Tibial nerve (tissue), 4 donors: ENCODE measurements around the gene NEUROD2. TPM values are rescaled to one million over a fixed set of nuclear protein-coding genes. Genes with fewer than 3 reads are reported as not detected.

Source experiments
- DNase-seq, 2 donors: peaks; one replicate each; pipeline ENCODE4 v3.0.0-alpha.2; 2019; ENCODE audit warnings: low spot score in 2 of 2
- H3K27ac ChIP-seq, 4 donors: fragments of 200-600 bp; sonication (generic) in 3 of 4; one replicate each; pipeline ENCODE4 v1.5.1; 2017 to 2019; ENCODE audit warnings: mild to moderate bottlenecking in 1 of 4
- H3K27me3 ChIP-seq, 2 donors: fragments of 200-600 bp; sonication (generic) in 1 of 2; one replicate each; pipeline versions ENCODE4 v1.5.1 to v1.6.0; 2017 to 2019
- H3K36me3 ChIP-seq, 3 donors: fragments of 200-600 bp; sonication (generic); one replicate each; pipeline ENCODE4 v1.5.1; 2018 to 2019
- H3K4me1 ChIP-seq, 4 donors: fragments of 200-600 bp; sonication (generic) in 3 of 4; one replicate each; pipeline ENCODE4 v1.5.1; 2017 to 2019
- H3K4me3 ChIP-seq, 4 donors: fragments of 200-600 bp; sonication (generic) in 3 of 4; one replicate each; pipeline ENCODE4 v1.5.1; 2017 to 2019; ENCODE audit warnings: mild to moderate bottlenecking in 1 of 4, moderate library complexity in 1 of 4
- H3K9me3 ChIP-seq, 4 donors: fragments of 200-600 bp; sonication (generic) in 3 of 4; one replicate each; pipeline ENCODE4 v1.5.1; 2017 to 2019
- EP300 ChIP-seq, 2 donors: sonication (generic); formaldehyde crosslinking; IDR thresholded peaks; one replicate each; pipeline ENCODE4 v1.6.1; 2017; ENCODE audit warnings: antibody characterized with exemption in 2 of 2, mild to moderate bottlenecking in 1 of 2
- POLR2A ChIP-seq, 2 donors: fragments of 450-650 bp; IDR thresholded peaks; one replicate each; pipeline ENCODE4 v1.6.1; 2017; ENCODE audit warnings: antibody characterized with exemption in 2 of 2, mild to moderate bottlenecking in 2 of 2, moderate library complexity in 2 of 2
- WGBS, 2 donors: methylation state at CpG; one replicate each; pipeline ENCODE4 v1.1.5; 2018; 5-methylcytosine and 5-hydroxymethylcytosine counted together
- total RNA-seq, 4 donors: library from RNA; depleted of rRNA; stranded (reverse); fragments of >200 nt; gene quantifications; one replicate each; pipeline ENCODE4 v1.1.0, GENCODE V29; 2016
- TF ChIP-seq, protein P1 (sequence below), 5 experiments: fragments of 200-600 bp in 3 of 5; fragments of 450-650 bp in 2 of 5; sonication (generic) in 3 of 5; IDR thresholded peaks; one replicate each; pipeline ENCODE4 v1.5.1; 2016 to 2019; ENCODE audit warnings: antibody characterized with exemption in 5 of 5, mild to moderate bottlenecking in 3 of 5, moderate library complexity in 2 of 5

NEUROD2 gene
- total RNA-seq, 4 donors from 2014 or later, result not detected

DNA sequence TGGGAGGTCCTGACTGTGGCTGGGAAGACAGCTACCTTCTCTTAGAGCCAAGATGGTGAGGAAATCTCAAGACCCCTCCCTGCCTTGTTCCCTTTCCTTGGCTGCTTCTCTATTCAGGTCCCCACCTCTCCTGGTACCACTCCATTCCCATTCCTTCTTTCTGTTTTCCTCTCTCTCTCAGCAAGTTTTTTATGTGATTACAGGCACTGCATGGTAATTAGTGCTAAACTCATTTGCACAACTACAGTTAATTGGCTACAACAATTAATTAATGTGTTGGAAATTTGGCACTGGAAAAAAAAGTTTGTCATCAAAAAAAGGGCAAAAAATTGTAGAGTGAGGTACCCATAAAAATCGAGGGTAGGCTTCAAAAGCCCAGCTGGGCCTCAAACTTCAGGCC lies 45.3 kb downstream of the NEUROD2 start:
- Histone ChIP-seq H3K27ac (no peak overlapping the region), H3K27me3 (no peaks in the 10 kb centered on the region), H3K4me3 (no peak overlapping the region), H3K36me3 (peaks cover 0 to 80% (median 5%) of the 10 kb centered on the region in 3 donors), H3K4me1 (no peaks in the 10 kb centered on the region), H3K9me3 (no peaks in the 10 kb centered on the region)
- no peak for DNase-seq
- TF ChIP-seq POLR2A (IDR thresholded peaks at IDR 0.05) (no peak), EP300 (IDR thresholded peaks at IDR 0.05) (no peak)
- TF ChIP-seq, protein P1, sequence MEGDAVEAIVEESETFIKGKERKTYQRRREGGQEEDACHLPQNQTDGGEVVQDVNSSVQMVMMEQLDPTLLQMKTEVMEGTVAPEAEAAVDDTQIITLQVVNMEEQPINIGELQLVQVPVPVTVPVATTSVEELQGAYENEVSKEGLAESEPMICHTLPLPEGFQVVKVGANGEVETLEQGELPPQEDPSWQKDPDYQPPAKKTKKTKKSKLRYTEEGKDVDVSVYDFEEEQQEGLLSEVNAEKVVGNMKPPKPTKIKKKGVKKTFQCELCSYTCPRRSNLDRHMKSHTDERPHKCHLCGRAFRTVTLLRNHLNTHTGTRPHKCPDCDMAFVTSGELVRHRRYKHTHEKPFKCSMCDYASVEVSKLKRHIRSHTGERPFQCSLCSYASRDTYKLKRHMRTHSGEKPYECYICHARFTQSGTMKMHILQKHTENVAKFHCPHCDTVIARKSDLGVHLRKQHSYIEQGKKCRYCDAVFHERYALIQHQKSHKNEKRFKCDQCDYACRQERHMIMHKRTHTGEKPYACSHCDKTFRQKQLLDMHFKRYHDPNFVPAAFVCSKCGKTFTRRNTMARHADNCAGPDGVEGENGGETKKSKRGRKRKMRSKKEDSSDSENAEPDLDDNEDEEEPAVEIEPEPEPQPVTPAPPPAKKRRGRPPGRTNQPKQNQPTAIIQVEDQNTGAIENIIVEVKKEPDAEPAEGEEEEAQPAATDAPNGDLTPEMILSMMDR (IDR thresholded peaks at IDR 0.05), result no peak
- WGBS, 2 donors, result 77 to 81% methylated on average over 1 of the region's 1 CpG

DNA sequence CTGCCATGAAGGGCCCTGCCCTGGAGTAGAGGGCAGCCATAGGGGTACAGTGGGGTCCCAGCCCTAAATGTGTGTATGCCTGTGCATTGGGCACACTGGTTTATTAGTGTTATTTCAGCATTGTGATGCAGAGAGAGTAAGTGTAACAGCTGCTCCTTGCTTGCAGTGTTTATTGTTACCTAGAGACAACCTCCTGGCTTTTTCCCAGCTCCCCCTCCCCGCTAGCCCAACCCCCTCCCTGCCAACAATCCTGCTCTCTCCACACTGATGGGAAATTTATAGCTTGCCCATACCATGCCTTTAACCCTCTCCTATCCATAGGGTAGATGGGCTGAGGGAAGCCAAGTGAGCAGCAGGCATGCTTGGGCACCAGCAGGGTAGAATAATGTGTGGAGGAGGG lies 51.3 kb downstream of the NEUROD2 start:
- no peak overlapping the region for H3K27ac ChIP-seq
- no peaks in the 10 kb centered on the region for H3K9me3 ChIP-seq
- no peaks in the 10 kb centered on the region for H3K27me3 ChIP-seq
- H3K4me3 ChIP-seq, result no peak overlapping the region
- no peak for DNase-seq
- 40 to 55% methylated on average over 1 of the region's 1 CpG for WGBS, 2 donors
- TF ChIP-seq POLR2A (IDR thresholded peaks at IDR 0.05) (no peak), EP300 (IDR thresholded peaks at IDR 0.05) (no peak)
- TF ChIP-seq, protein P1 (IDR thresholded peaks at IDR 0.05), result no peak
- H3K4me1 ChIP-seq, result no peaks in the 10 kb centered on the region
- H3K36me3 ChIP-seq, result peaks cover 0 to 95% (median 5%) of the 10 kb centered on the region in 3 donors

DNA sequence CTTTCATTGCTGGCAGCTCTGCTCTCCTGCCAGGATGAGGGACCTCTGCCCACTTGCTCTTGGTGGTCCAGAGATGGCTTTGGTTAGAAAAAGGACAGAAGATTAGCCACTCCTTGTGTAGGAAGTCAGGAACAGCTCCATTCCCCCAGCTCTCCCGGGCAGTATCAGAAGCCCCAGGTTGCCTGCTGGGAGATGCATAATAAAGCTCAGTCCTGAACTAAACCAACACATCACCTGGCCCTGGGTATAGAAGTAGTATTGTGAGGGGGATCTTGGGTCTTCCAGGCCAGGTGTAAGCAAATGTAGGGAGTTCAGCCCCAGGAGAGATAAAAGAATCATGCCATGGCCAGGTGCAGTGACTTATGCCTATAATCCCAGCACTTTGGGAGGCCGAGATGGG lies 52.4 kb downstream of the NEUROD2 start:
- Histone ChIP-seq H3K9me3 (no peaks in the 10 kb centered on the region), H3K4me3 (no peak overlapping the region), H3K4me1 (no peaks in the 10 kb centered on the region), H3K27me3 (no peaks in the 10 kb centered on the region), H3K27ac (no peak overlapping the region), H3K36me3 (peaks cover 0 to 95% (median 5%) of the 10 kb centered on the region in 3 donors)
- 49 to 67% methylated on average over 2 of the region's 2 CpGs for whole genome bisulfite sequencing, 2 donors
- TF ChIP-seq POLR2A (IDR thresholded peaks at IDR 0.05) (no peak), EP300 (IDR thresholded peaks at IDR 0.05) (no peak)
- TF ChIP-seq, protein P1 (IDR thresholded peaks at IDR 0.05), result no peak
- DNase-seq, result no peak

Other genes starting within 250 kb of the NEUROD2 start
- 10 to 100 TPM; 21.1 to 32.4 (median 30.4) TPM for gene FBXL20, start 206.3 kb downstream of the NEUROD2 start, total RNA-seq
- 10 to 100 TPM; 17.0 to 30.4 (median 27.0) TPM for gene MED1, start 156.7 kb downstream of the NEUROD2 start, total RNA-seq
- gene CDK12, start 146.4 kb downstream of the NEUROD2 start, total RNA-seq, result 10 to 100 TPM; 39.3 to 50.4 (median 40.7) TPM
- gene PPP1R1B, start 19.0 kb upstream of the NEUROD2 start, total RNA-seq, result 10 to 100 TPM; 10.4 to 20.4 (median 12.7) TPM
- 100 to 1,000 TPM in 3 of 4 donors, 10 to 100 TPM in 1; 85.3 to 170 (median 108) TPM for gene STARD3, start 29.2 kb upstream of the NEUROD2 start, total RNA-seq
- 1 to 10 TPM in 1 of 4 donors, under 1 TPM in 3; 0.30 to 5.5 (median 0.61) TPM for gene TCAP, start 57.4 kb upstream of the NEUROD2 start, total RNA-seq
- 10 to 100 TPM in 3 of 4 donors, 1 to 10 TPM in 1; 2.4 to 19.6 (median 12.4) TPM for gene PNMT, start 60.5 kb upstream of the NEUROD2 start, total RNA-seq
- gene PGAP3, start 80.1 kb upstream of the NEUROD2 start, total RNA-seq, result 10 to 100 TPM; 10.9 to 16.5 (median 15.1) TPM
- 100 to 1,000 TPM; 101 to 131 (median 114) TPM for gene ERBB2, start 92.1 kb upstream of the NEUROD2 start, total RNA-seq
- gene MIEN1, start 122.6 kb upstream of the NEUROD2 start, total RNA-seq, result 10 to 100 TPM; 29.8 to 65.3 (median 43.5) TPM
- under 1 TPM in 3 of 4 donors, not detected in 1; 0.21 to 0.39 (median 0.30) TPM for gene GRB7, start 130.0 kb upstream of the NEUROD2 start, total RNA-seq